Measurements from ENCODE around the gene PURB.
"Not testable (repeated sequence)": the region's sequence is repeated elsewhere in the genome, so short reads cannot be mapped to it uniquely, and the experiment has no call there.

- not testable (repeated sequence) for TF ChIP-seq CTCF, POLR2AphosphoS5, POLR2A, EP300 (IDR thresholded peaks at IDR 0.05)
Measured at GRCh38 chr7:44870780-44871179, 14.6 kb downstream of the PURB start.
